ENCODE measurements around the gene TPRN. TPM values are rescaled to one million over a fixed set of nuclear protein-coding genes. Genes with fewer than 3 reads are reported as not detected.

The TPRN gene
- total RNA-seq, 1 experiment from 2014 or later: 24.9 TPM

- no peaks in the 10 kb centered on the region for H3K27me3 ChIP-seq (ENCODE audit: insufficient read depth, low read length)
- H3K4me3 ChIP-seq (replicated peaks in 1 of 2; ENCODE audit: low read depth in 1 of 2, low read length in 2 of 2): no peak overlapping the region
- H3K4me1 ChIP-seq (ENCODE audit: control insufficient read depth in 1 of 2, insufficient read depth in 2 of 2, low read length in 2 of 2): peaks cover 8 to 28% of the 10 kb centered on the region in 2 experiments; a peak in 3 of 4 replicates
- no peak overlapping the region for H3K27ac ChIP-seq (ENCODE audit: low read depth, low read length)
- H2AFZ ChIP-seq (ENCODE audit: low read depth, low read length, poor library complexity, severe bottlenecking): no peak overlapping the region
- CTCF ChIA-PET: no interaction called here
- peaks cover 25% of the 10 kb centered on the region for H3K79me2 ChIP-seq (ENCODE audit: insufficient read depth, low read length)
- no peak overlapping the region for H3K4me2 ChIP-seq (ENCODE audit: low read length)
- H3K9ac ChIP-seq (ENCODE audit: low read length): no peak overlapping the region
- H3K9me3 ChIP-seq (ENCODE audit: control insufficient read depth in 1 of 2, insufficient read depth in 1 of 2, low read depth in 1 of 2, low read length in 2 of 2): no peaks in the 10 kb centered on the region
- POLR2A ChIA-PET: no interaction called here
- DNase-seq (ENCODE audit: low read depth, low spot score) (no peak), ATAC-seq (no peak)
- H3K9me2 ChIP-seq (ENCODE audit: insufficient read depth): no peaks in the 10 kb centered on the region
- no peaks in the 10 kb centered on the region for H4K20me1 ChIP-seq (ENCODE audit: insufficient read depth)
- RAD21 ChIA-PET (ENCODE audit: low non-redundant PET in 1 of 2, low total read pairs in 2 of 2, uncharacterized antibody in 2 of 2, unreplicated experiment in 2 of 2): no interaction called here
- no TSS peak for BruUV-seq (replicated peaks)
- no peak for TF ChIP-seq POLR2AphosphoS5 (IDR thresholded peaks at IDR 0.05; ENCODE audit: low read depth, low read length)
- no peak for TF ChIP-seq JUND (IDR thresholded peaks at IDR 0.05)
- TF ChIP-seq TCF7L2 (IDR thresholded peaks at IDR 0.05; ENCODE audit: borderline replicate concordance, extremely low read depth, insufficient read depth, insufficient read length): no peak
- no peak for TF ChIP-seq CTCF (IDR thresholded peaks at IDR 0.05 in 2 of 3, conservative IDR thresholded peaks at IDR 0.05 in 1 of 3; ENCODE audit: borderline replicate concordance in 1 of 3, insufficient read depth in 1 of 3, low read depth in 2 of 3, low read length in 2 of 3)
- no peak for TF ChIP-seq ZBTB33 (IDR thresholded peaks at IDR 0.05; ENCODE audit: extremely low read depth, insufficient replicate concordance, low read length)
- TF ChIP-seq MAX (IDR thresholded peaks at IDR 0.05): no peak
- intact Hi-C loops (cut with micrococcal nuclease): no loop called here
- peaks cover 0 to 21% of the 10 kb centered on the region in 2 experiments; a peak in 2 of 4 replicates for H3K36me3 ChIP-seq (ENCODE audit: control insufficient read depth in 1 of 2, insufficient read depth in 2 of 2, low read length in 2 of 2)
These were observed 17.7 kb downstream of the TPRN start for GRCh38 chr9:137182836-137183235.
